ENCODE results near the gene IGFLR1. TPM values are rescaled to one million over a fixed set of nuclear protein-coding genes. Genes with fewer than 3 reads are reported as not detected.
A peak's percentile ranks its signal among the peaks of the same experiment; 100 is the strongest.

The IGFLR1 gene
- total RNA-seq, 4 donors from 2014 or later, result 2.0 to 14.1 (median 3.0) TPM

- intact Hi-C loops (cut with DNase I; ENCODE audit: low total_unique reads) (loop anchor here (1.0 to 10.0 kb wide), 6 partner anchors 38 to 713 kb away; partner anchors contain the start of genes COX6B1, COX7A1, HPN and USF2), in situ Hi-C loops (cut with MboI; ENCODE audit: low sequenced_read_pairs in 4 of 4) (loop anchor here in 1 of 4 donors (25.0 kb wide), 1 partner anchor 382 kb away; the partner anchor contains the start of gene CAPNS1)
- DNase-seq, result peak; percentile 81 to 91
- peak; percentile 40 to 43 for ATAC-seq
- H3K9me3 ChIP-seq, result no peaks in the 10 kb centered on the region
- H3K27me3 ChIP-seq, result no peaks in the 10 kb centered on the region
- TF ChIP-seq POLR2A (IDR thresholded peaks at IDR 0.05) (peak; percentile 76 to 79), CTCF (IDR thresholded peaks at IDR 0.05 in 4 of 5, conservative IDR thresholded peaks at IDR 0.05 in 1 of 5) (no peak)
- H3K36me3 ChIP-seq, result peaks cover 0 to 16% of the 10 kb centered on the region in 2 donors
- H3K27ac ChIP-seq, result peak overlapping the region; percentile 89 to 97 (median 95)
- peak overlapping the region; percentile 57 to 84 (median 74) for H3K4me3 ChIP-seq
- peaks cover 23 to 43% of the 10 kb centered on the region in 2 donors for H3K4me1 ChIP-seq
Measured at GRCh38 chr19:35755550-35756376, 13.5 kb upstream of the IGFLR1 start.

DNA sequence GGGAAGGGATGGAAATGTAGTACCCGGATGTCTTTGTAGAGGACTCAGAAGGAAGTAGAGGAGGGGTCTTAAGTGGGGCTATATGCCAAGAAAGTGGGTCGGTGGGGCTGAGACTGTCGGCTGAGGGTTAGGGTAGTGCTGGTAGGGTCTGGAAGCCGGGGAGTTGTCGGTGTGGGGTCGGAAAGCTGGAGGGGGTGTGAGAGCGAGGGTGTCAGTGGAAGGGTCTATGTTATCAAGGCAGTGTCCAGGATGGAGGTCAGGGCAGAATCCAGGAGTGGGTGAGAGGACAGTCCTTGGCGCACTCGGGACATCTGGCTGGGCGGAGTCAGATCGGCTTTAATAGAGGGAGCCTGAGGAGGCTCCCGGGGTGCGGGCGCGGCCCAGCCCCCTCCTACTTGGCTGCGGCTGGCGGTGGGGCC, 12.9 kb upstream of the IGFLR1 start:
- H3K9me3 ChIP-seq, result no peaks in the 10 kb centered on the region
- peaks cover 0 to 16% of the 10 kb centered on the region in 2 donors for H3K36me3 ChIP-seq
- H3K4me3 ChIP-seq, result peak overlapping the region; percentile 57 to 84 (median 74)
- no peaks in the 10 kb centered on the region for H3K27me3 ChIP-seq
- peaks cover 23 to 43% of the 10 kb centered on the region in 2 donors for H3K4me1 ChIP-seq
- H3K27ac ChIP-seq, result peak overlapping the region; percentile 89 to 97 (median 95)
- in situ Hi-C loops (cut with MboI; ENCODE audit: low sequenced_read_pairs in 4 of 4) (loop anchor here in 1 of 4 donors (25.0 kb wide), 1 partner anchor 382 kb away; the partner anchor contains the start of gene CAPNS1), intact Hi-C loops (cut with DNase I; ENCODE audit: low total_unique reads) (loop anchor here (1.0 to 10.0 kb wide), 6 partner anchors 38 to 713 kb away; partner anchors contain the start of genes COX6B1, COX7A1, HPN and USF2)
- peak; percentile 1 to 7 for ATAC-seq
- DNase-seq, result no peak
- TF ChIP-seq CTCF (IDR thresholded peaks at IDR 0.05 in 4 of 5, conservative IDR thresholded peaks at IDR 0.05 in 1 of 5) (no peak), POLR2A (IDR thresholded peaks at IDR 0.05) (peak in 1 of 2 donors; percentile 74)

DNA sequence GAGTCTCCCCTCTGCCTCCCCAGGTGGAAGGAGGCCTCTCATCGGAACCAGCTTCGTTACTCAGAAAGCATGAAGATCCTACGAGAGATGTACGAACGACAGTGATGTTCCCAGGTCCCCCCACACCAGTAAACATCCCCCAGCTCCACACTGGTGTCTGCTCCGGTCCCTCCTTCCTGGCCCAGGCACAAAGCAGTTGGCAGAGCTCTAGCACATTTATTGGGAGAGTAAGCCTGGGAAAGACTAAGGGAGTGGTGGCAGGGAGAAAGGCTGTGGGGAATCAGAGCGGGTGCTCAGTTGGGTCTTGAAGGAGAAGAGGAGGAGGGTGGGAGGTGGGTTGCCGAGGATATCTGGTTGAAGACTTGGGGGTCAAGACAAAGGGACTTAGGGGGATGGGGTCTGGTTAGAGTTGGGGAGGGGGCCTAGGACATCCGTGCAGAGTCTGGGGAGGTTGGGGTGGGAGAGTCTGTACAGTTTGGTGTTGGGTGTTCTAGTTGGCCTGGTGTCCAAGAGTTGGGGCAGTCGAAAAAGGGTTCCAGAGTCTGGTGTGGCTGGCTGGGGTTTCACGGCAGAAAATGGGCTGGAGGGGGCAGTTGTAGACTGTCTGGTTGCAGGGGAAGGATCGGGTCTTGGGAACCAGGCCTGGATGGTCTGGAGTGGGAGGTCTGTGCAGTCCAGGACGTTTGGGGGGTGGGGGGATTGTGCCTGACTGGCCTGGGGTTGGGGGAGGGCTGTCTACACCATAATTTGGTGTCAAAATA, 12.3 kb upstream of the IGFLR1 start:
- in situ Hi-C loops (cut with MboI; ENCODE audit: low sequenced_read_pairs in 4 of 4) (loop anchor here in 1 of 4 donors (25.0 kb wide), 1 partner anchor 383 kb away; the partner anchor contains the start of gene CAPNS1), intact Hi-C loops (cut with DNase I; ENCODE audit: low total_unique reads) (loop anchor here (1.0 to 10.0 kb wide), 6 partner anchors 37 to 712 kb away; partner anchors contain the start of genes COX6B1, COX7A1, HPN and USF2)
- H3K27me3 ChIP-seq, result no peaks in the 10 kb centered on the region
- TF ChIP-seq POLR2A (IDR thresholded peaks at IDR 0.05) (no peak), CTCF (IDR thresholded peaks at IDR 0.05 in 4 of 5, conservative IDR thresholded peaks at IDR 0.05 in 1 of 5) (no peak)
- peaks cover 0 to 16% of the 10 kb centered on the region in 2 donors for H3K36me3 ChIP-seq
- H3K4me1 ChIP-seq, result peaks cover 23 to 46% of the 10 kb centered on the region in 2 donors
- ATAC-seq, result no peak
- peak overlapping the region in 3 of 4 donors; percentile 72 to 84 (median 76) for H3K4me3 ChIP-seq
- H3K27ac ChIP-seq, result peak overlapping the region; percentile 89 to 97 (median 95)
- no peak for DNase-seq
- no peaks in the 10 kb centered on the region for H3K9me3 ChIP-seq

DNA sequence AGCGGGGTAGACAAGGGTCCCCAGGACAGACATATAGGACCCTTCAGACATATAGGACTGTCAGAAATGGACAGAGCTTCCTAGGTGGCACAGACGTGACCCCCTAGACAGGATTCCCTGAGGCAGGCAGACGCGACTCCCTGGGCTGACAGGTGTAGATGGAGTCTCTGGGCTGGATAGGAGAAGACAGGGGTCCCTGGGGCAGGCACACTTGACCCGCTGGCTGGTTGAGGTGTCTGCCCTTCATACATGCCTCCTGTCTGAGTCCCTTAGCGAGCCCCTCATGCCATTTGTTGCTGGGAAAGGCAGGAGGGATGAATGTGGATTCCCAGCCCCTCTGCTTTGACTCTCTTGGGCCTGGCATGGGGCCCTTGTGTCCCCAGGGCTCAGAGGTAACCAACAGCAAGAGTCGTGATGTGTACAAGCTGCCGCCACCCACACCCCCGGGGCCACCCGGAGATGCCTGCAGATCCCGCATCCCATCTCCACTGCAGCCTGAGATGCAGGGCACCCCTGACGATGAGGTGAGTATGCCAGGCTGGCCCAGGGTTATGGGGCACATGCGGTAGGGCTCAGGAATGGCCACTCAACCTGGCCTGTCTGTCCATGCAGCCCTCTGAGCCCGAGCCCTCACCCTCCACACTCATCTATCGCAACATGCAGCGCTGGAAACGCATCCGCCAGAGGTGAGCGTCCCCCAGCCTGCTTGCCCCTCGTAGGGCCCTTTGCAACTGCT, 11.6 kb upstream of the IGFLR1 start:
- in situ Hi-C loops (cut with MboI; ENCODE audit: low sequenced_read_pairs in 4 of 4) (loop anchor here in 1 of 4 donors (25.0 kb wide), 1 partner anchor 383 kb away; the partner anchor contains the start of gene CAPNS1), intact Hi-C loops (cut with DNase I; ENCODE audit: low total_unique reads) (loop anchor here (10.0 kb wide), 1 partner anchor 461 kb away; the partner anchor contains the start of genes ZNF146 and ZNF565)
- Histone ChIP-seq H3K27ac (peak overlapping the region; percentile 89 to 97 (median 95)), H3K36me3 (peaks cover 0 to 16% of the 10 kb centered on the region in 2 donors), H3K4me1 (peaks cover 25 to 50% of the 10 kb centered on the region in 2 donors), H3K4me3 (no peak overlapping the region), H3K27me3 (no peaks in the 10 kb centered on the region), H3K9me3 (no peaks in the 10 kb centered on the region)
- no peak for TF ChIP-seq POLR2A (IDR thresholded peaks at IDR 0.05)
- no peak for TF ChIP-seq CTCF (IDR thresholded peaks at IDR 0.05 in 4 of 5, conservative IDR thresholded peaks at IDR 0.05 in 1 of 5)
- ATAC-seq (no peak), DNase-seq (no peak)
